HG02623 (cell line): ENCODE measurements around the gene RNU6-7.

Experiments used
- ATAC-seq: cut with Tn5 transposase; IDR thresholded peaks from one replicate; pipeline ENCODE4 v1.9.1; 2021; ENCODE audit warnings: moderate library complexity; ENCODE audit not compliant: unreplicated experiment

Gene RNU6-7

DNA sequence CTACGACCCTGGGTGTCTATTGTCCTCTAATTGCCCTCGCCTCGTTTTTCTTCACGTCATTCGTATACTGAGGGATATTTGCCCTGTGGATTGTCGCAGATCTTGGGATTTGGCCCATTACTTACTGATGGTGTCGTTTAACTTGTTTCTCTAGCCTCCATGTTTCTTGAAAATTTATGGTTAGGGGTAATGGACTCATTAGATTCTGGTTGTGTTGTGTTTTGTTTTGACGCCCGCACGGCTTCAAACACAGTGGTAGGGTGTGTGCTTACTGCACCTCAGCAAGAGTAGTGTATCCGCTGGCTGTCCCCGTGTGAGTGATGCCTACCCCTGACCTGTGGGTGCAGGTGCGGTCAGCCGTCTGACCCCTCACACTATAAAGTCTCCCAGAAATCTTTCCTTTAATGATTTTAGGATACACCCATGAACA is 2.1 kb downstream of the RNU6-7 start:
- no peak for ATAC-seq

DNA sequence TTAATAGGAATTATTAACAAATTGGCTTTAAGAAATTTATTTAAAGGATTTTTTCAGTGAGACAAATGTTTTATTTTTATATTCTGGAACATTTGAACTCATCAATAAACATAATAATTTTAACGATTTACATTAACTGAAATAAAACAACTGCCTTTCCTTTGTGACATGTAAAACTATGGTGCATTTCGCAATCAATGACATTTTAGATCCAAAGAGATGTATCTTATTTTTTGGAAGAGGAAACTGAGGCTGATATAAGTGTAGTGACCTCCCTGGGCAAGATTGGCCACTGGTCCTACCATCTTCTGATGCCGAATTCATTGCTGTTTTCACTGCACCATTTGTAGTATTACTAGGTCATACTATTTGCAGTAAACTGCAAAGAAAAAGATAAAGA is 3.7 kb downstream of the RNU6-7 start:
- no peak for ATAC-seq

DNA sequence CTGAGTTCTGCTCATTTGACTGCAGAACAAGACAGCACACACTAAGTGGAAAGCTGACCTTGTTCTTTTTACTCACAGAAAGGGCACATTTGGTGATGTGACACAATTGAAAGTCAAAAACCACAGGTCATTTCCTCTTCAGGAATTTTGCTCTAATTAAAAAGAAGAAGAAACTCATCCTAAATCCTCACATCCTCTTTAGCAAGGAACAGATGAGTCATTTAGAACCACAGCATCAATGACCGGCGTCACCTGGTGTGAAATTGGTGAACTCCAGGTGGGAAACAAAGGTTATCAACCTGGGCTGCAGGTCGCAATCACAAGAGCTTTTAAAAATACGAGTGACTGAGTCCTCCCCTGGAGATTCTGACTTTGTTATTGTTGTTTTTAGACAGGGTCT is 4.1 kb downstream of the RNU6-7 start:
- ATAC-seq: no peak

DNA sequence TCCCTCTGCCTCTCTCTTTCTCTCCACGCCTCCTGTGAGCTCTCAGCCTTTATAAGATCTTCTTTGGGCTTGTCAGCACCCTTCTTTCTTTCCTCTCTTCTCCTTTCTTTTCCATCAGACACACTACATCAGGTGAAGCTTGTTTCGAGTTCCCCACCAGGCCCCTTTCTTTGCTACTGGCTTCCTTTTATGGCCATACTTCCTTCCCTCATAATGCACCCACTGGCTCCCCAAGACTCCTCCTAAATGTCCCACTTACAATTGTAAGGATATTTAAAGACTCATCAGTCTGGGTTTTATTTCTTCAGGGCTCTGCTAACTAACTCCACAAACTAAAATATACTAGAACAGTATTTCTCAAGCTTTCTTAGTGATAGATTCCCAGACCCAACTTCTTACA is 4.7 kb downstream of the RNU6-7 start:
- ATAC-seq: no peak

DNA sequence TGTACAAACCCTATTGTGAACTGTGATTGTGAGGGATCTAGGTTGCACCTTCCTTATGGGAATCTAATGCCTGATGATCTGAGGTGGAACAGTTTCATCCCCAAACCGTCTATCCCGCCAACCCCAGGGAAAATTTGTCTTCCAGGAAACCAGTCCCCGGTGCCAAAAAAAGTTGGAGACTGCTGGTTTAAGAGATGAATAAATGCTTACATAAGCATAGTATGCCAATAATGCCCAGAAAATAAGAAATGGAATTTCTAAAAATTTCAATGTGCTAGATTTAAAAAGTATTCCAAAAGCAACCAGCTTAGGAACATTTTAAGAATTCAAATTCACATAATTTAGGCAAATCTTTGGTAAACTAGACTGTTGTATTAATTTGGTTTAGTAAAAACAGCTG is 6.6 kb downstream of the RNU6-7 start:
- ATAC-seq: no peak

DNA sequence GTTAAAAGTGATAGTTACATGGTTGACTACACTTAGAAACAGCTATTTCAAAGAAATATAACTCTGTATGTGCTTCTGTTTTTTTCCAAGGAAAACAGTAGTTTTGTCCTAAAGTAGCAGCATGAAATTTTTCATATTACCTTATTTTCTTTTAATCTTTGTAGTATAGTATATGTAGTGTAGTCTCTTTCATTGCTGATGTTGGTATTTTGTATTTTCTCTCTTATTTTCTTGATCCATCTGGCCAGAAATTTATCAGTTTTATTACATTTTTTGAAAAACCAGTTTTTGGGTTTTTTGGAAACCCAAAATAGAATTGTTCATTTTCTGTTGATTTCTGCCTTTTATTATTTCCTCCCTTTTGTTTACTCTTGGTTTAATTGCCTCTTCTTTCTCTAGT is 7.6 kb downstream of the RNU6-7 start:
- no peak for ATAC-seq

DNA sequence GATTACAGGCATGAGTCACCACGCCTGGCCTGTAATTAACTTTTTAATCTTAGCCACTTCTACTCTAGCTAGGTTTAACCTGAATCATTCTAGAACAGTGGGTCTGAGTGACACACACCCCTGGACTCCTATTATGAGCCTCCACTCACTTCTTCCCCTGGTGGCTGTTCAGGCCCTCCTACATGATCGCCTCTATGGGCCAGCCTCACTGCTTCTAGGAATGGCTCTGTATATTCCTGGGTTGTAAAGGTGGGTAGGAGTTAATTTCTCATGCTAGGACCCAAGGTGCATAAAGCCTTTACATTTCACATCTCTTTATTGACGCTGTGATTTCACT is 9.2 kb downstream of the RNU6-7 start:
- no peak for ATAC-seq

DNA sequence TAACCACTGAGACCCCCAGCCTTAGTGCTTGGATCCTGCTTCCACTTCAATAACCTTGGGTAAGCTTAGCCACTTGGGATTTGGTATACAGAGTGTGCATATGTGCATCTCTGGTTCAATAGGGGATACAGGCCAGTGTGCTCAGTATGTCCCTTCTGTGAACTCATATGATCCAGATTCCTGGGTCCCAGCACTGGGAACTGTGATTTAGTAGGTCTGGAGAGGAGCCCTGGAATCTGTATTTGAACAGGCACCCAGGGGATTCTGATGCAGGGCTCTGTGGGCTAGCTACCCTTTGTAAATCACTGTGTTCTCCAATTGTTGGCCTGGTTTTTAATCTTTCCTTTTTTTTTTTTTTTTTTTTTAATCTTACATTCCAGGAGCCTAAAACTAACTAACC is 11.0 kb downstream of the RNU6-7 start:
- ATAC-seq: no peak

DNA sequence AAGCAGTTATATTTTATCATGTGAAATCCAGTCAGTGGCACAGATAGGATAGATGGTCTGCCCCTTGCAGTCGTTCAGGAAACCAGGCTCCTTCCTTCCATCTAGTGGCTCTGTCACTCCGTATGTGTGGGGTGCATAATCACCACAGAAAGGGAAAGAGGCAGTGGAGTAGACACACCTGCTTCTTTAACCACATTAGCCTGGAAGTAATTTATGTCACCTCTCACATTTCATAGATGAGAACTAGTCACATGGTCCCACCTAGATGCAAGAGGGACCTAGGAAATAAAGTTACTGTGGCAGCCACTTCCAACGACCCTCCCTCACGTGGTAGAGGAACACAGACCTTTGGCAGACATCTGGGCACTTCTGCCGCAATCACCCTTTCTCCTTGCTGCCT is 15.5 kb downstream of the RNU6-7 start:
- ATAC-seq: no peak

DNA sequence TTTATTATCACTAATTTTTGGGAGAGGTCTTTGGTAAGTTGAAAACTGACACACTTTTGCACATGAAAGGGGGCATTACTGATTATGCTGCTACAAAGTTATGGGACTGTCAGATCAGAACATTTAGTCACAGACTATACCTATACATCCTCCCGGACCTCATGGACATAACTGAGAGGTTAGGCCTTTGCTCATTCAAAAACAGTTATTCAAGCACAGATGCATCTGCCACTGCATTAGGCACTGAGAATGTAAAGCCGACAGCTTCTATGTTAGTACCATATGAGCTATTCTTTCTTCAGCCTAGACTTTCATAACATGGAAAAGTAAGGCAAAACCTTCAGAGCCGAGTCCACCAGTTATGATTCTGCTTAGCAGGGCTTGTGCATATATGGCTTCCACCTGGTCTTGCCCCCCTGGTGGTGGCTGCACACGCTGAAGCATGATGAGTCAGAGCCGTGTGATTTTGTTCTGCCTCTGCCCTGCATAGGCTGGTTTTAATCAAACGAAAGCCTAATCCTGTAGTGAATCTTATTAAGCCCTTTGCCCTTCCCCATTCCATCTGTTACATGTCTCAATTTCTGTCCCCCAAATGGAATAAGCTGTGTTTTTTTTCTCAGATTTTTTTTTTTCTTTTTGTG is 23.0 kb downstream of the RNU6-7 start:
- ATAC-seq: peak; percentile 47

DNA sequence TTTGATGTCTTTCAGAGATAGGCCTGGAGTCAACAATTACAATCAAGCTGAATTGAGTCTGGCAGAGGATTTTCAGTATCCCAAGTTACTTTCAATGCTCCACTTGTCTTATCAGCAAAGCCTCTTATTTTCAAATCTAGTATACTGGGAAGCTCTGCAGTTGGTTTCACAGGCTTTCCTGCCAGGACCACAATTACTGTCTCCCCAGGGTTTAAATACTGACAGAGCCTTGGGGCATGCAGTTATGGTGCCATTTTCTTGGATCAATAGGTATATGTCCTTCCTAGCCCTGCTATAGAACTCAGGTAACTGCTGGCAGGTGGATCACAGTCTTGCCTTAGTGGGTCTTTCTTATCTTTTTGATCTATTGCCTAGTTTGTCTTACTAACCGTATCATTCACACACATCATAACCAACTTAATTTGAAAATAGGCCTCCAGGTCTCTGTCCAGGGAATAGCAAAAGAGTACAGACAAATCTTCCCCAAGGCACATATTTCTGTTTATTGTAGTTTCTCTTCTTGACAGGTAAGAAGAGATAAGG is 23.6 kb downstream of the RNU6-7 start:
- ATAC-seq: no peak

DNA sequence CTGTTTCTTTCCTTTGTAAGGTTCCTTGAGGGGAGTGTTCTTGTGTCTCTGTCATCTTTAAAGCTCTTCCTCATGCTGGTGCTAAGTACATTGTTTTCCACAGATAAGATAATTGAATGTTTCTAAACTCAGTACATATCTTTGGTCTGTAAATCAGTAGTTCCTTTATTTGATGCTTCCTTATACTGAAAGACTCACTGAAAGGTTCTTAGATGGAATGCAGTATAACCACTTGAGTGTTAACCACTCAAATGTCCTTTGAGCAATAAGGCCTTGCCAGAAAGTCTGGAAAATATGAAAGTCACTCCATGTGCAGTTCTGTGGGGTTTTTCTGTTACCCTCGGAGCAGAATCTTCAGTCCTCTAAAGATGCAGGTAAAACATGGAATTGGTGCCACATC is 24.2 kb downstream of the RNU6-7 start:
- no peak for ATAC-seq

DNA sequence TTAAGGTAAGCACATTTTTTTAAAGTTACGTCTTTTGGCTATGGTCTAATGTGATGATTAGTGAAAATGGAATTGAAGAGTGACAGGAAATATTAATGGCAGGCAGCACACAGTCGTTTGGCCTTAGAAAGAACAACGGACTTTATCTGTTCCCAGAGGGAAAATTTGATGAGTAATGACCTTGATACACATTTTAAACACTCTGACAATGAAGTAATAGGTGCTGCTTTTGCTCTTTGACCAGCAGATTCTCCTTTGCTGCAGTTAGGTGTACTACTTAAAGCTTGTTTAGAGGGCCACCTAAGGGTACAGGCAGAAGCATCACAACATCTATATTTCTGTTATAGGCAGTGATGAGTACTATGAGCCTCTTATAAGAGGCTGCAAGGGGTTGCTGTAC is 28.3 kb downstream of the RNU6-7 start:
- ATAC-seq: no peak

DNA sequence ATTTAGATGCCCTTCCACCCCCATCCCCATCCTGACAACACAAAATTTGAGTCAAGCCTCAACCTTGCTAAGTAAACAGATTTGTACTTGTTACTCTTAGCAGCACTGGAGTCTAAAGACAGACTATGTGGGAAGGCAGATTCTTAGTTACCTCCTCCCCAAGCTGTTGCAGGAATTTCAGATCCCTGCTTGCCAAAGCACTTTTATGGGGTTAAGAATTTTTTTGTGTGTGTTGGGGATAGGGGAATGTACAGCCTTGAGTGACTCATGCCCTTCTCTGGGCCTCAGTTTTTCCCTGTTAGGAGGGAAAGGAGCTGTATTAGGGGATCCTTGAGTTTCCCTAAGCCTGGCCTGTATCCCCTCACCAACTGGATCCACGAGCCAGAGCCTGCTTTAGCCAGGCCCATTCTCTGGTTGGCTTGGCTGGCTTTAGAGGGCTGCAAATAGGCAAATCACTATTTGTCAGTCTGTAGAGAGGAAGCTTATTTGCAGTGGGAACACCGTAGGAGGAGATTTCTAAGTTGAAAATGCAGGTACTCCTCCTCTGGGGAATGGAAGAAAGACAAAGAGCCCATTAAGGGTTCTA is 28.9 kb downstream of the RNU6-7 start:
- no peak for ATAC-seq

DNA sequence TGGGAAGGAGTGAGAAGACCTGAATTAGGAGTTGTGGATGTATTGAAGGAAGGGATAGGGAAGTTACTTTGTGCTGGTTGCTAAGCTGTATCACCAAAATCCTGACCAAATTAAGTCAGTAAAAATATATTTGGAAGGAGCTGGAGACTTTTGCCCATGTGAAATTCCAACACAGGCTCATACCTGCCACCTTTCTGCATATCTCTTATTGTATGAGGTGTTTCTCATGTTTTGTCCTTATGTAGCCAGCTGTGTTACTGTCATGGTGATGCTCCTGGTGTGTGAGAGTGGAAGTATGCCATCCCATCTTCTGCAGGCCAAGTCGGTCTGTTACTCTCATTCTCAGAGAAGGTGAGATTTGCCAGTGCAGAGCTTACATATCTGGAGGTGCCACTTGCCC is 30.6 kb downstream of the RNU6-7 start:
- no peak for ATAC-seq

DNA sequence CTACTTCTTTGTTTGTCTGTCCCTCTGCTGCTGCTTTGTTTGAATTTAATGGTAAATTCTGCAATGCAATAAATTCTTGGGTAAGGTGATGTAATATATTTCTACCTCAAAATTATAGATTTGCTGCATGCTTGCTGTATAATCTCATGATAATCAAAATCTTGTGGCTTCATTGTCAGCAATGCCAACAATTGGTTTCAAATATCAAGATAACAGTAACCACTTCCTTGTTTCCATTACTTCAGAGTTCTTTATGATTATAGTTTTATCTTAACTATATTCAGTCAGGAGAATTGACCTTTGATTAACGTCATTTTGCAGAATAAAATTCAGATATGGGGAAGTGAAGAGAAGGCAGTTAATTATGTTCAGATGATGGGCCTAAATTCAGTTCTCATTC is 31.4 kb downstream of the RNU6-7 start:
- ATAC-seq: no peak

DNA sequence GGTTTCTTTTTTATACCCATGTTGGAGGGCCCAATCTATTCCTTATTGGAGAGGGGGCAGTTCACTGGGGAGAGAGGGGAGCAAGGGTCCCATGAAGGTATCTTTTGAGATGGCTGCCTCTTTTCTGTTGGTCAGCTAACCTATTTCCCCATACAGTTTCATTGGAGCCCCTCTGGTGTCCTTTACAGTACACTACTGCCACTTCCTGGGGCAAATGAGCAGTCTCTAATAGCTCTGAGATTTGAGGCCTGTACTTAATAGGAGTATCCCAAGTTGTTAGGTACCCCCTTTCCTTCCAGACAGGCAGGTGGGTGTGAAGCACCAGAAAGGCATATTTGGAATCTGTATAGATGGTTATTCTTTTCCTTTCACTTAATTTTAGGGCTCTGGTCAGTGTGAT is 42.6 kb downstream of the RNU6-7 start:
- no peak for ATAC-seq

DNA sequence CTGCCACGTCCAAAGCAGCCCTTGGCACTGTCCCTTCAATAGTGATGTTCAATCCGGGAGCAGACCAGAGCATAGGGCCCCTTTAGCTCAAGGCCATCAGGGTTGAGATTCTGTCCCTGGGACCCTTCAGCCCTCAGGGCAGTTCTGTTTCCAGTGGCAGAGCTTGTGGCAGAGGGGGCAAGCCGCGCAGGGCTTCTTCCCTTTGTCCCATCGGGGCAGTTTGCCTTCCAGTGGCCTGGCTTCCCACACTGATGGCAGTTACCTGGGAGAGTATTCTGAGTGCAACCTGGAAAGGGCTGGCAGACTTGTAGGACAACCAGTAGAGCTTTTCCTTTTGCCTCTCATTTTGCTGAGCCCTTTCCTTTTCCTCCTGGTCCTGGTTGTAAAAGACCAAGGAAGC is 44.9 kb downstream of the RNU6-7 start:
- no peak for ATAC-seq

DNA sequence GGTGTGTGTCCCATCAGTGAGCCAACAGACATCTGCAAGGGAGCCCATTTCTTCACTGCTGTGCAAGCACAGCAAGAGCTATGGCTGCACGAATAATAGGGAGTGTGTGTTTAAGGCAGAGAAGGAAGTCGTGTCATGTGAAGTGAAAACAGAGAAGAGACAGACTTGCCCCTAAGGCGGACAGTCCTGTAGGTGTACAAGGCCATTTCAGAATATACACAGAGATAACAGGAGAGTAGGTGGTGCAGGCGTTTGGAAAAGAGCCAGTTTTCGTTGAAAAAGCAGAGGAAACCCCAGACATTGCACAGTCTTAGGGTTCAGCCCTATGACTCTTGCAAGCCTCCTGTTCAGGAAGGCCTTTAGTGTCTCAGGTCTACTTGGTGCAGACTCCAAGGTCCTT is 47.5 kb downstream of the RNU6-7 start:
- no peak for ATAC-seq

DNA sequence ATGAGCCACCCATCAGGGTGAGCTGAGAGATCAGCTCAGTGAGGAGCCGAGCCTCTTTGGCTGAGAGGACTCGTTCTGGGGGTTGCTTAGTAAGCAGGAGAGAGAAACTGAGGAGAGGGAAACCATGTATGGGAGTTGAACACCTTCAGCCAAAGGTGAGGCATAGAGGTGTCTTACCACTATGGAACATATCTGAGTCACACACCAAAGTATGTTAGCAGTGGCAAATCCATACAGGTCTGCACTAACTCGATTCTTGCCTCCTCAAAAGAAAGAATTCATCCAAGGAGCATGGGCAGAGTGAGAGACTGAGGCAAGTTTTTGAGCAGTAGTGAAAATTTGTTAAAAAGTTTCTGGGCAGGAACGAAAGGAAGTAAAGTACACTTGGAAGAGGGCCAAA is 47.9 kb downstream of the RNU6-7 start:
- ATAC-seq: no peak

DNA sequence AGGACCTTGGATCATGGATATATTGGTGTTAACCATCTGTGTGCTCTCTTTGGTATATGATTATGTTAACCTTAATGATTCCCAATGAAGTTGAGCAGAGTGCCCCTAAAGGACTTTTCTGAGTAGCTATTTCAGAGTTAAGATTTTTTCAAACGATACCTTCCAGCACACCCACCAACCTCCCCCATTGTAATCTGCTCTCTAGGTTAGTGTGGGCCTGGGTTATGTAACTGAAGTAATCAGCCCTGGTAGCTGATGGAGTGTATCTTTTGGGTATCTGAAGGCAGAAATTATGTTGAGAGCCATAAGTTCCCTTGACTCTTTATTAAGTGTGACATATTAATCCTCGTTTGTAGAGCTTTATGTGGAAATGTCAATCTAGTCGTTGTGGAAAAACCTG is 48.8 kb downstream of the RNU6-7 start:
- no peak for ATAC-seq

DNA sequence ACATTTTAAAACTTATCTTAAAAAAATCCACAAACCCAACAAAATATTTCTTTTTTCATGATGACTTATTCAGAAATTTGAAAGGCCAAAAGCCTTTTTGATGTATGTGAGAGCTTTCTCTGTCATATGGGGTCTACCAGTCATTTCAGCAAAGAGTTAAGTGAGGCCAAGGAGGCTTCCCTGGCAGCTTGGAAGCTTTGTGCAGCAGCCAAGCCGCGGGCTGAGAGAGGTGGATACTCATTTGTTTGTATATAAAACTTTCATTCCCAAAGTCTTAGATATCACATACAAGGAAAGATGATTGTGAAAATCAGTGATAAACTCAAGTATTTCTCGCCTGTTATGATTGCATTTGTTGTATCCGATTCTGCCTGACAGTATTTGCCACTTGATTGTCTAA is 49.7 kb downstream of the RNU6-7 start:
- no peak for ATAC-seq
